Activated CD8-positive, alpha-beta memory T cell treated with anti-CD3 and anti-CD28 coated beads for 1 hour (primary cell): Measurements from ENCODE around the gene RNF152.

Experiments
- DNase-seq, 2 donors: peaks; one replicate each; pipeline ENCODE4 v3.0.0-alpha.2; 2020; ENCODE audit warnings: low read depth in 1 of 2; ENCODE audit errors: extremely low read depth in 1 of 2

RNF152 gene

GRCh38 chr18:61765097-61765496 lies 127.7 kb downstream of the RNF152 start:
- no peak for DNase-seq

- no peak for DNase-seq
Observed at GRCh38 chr18:61764381-61764780, 128.4 kb downstream of the RNF152 start.

GRCh38 chr18:61761875-61762274 lies 130.9 kb downstream of the RNF152 start:
- no peak for DNase-seq
